Effector memory CD8-positive, alpha-beta T cell (primary cell): ENCODE data around the gene AP3B2.

Source experiments
- ATAC-seq: fragments of 150-1000 bp; cut with Tn5 transposase; replicated peaks from 2 replicates; pipeline ENCODE4 v1.10.0; 2021; ENCODE audit warnings: mild to moderate bottlenecking, moderate library complexity
- DNase-seq, 3 experiments: peaks; one replicate each; pipeline ENCODE4 v3.0.0; 2021
- H3K27ac Mint-ChIP-seq, 2 donors: one replicate each; pipeline ENCODE4 v1.8.0; 2022; ENCODE audit warnings: mild to moderate bottlenecking in 2 of 2, mixed read lengths in 2 of 2, moderate library complexity in 2 of 2
- H3K27me3 Mint-ChIP-seq, 2 donors: one replicate each; pipeline ENCODE4 v1.8.0; 2022; ENCODE audit warnings: mixed read lengths in 2 of 2
- H3K36me3 Mint-ChIP-seq: one replicate; pipeline ENCODE4 v1.8.0; 2022; ENCODE audit warnings: mild to moderate bottlenecking, moderate library complexity, mixed read lengths; ENCODE audit not compliant: insufficient read depth
- H3K4me1 Mint-ChIP-seq, 2 donors: one replicate each; pipeline ENCODE4 v1.8.0; 2022; ENCODE audit warnings: low read depth in 2 of 2, mixed read lengths in 2 of 2
- H3K4me3 Mint-ChIP-seq, 2 donors: one replicate each; pipeline ENCODE4 v1.8.0; 2022; ENCODE audit warnings: mild to moderate bottlenecking in 2 of 2, mixed read lengths in 2 of 2, moderate library complexity in 2 of 2
- H3K9me3 Mint-ChIP-seq, 2 donors: one replicate each; pipeline ENCODE4 v1.8.0; 2022; ENCODE audit warnings: mixed read lengths in 2 of 2

The AP3B2 gene

DNA sequence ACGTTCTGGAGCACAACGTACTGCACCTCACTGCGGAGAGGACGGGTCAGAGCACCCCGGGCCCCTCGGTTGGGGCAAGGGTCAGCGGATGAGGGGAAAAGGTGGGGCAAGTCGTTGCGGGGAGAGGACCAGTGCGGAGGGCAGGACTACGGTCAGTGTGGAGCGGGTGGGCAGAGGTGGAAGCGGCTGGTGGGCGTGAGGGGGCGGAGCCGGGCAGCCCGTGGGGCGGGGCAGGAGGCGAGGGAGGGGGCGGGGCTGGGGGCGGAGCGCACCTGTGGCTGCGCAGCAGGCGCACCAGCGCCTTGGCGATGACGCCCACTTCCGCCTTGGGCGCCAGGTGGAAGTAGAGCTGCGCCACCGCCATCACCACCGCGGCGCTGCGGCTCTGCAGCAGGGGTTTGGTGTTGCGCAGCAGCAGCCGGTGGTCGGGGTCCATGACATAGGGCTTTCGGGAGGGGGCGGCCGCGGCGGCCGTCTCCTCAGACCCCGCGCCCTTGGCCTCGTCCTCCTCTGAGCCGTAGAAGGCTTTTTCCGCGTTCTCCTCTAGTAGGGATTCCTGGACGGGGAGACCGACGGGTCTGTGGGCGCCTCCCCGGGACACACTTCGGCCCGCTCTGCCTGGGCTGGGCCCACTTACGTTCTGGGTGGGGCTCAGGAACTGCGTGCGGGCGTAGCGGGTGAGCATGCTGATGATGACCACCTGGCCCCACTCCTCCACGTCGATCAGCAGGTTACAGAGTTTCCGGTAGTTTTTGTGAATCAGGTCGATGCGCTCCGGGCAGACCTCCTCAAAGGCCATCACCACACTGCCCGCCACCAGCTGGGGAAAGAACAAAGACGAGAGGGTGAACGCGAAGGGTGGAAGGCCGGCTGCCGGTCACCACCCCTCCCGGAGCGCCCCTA lies 29.2 kb downstream of the AP3B2 start:
- peak overlapping the region; percentile 87 to 92 for H3K4me3 Mint-ChIP-seq
- ATAC-seq (peak; percentile 97), DNase-seq (peak; percentile 57 to 63 (median 61))
- peaks cover 9 to 15% of the 10 kb centered on the region in 2 donors for H3K4me1 Mint-ChIP-seq
- H3K9me3 Mint-ChIP-seq: no peaks in the 10 kb centered on the region
- peaks cover 0 to 23% of the 10 kb centered on the region in 2 donors for H3K27me3 Mint-ChIP-seq
- H3K36me3 Mint-ChIP-seq: peaks cover 11% of the 10 kb centered on the region
- H3K27ac Mint-ChIP-seq: peak overlapping the region; percentile 88 to 93

- Mint-ChIP-seq H3K27ac (no peak overlapping the region), H3K4me1 (peaks cover 9 to 15% of the 10 kb centered on the region in 2 donors), H3K36me3 (peaks cover 11% of the 10 kb centered on the region), H3K4me3 (peak overlapping the region; percentile 87 to 92), H3K9me3 (no peaks in the 10 kb centered on the region), H3K27me3 (peaks cover 0 to 17% of the 10 kb centered on the region in 2 donors)
- ATAC-seq (no peak), DNase-seq (peak in 1 of 3 experiments; percentile 4)
These were observed 30.0 kb downstream of the AP3B2 start for GRCh38 chr15:82679626-82680199.

DNA sequence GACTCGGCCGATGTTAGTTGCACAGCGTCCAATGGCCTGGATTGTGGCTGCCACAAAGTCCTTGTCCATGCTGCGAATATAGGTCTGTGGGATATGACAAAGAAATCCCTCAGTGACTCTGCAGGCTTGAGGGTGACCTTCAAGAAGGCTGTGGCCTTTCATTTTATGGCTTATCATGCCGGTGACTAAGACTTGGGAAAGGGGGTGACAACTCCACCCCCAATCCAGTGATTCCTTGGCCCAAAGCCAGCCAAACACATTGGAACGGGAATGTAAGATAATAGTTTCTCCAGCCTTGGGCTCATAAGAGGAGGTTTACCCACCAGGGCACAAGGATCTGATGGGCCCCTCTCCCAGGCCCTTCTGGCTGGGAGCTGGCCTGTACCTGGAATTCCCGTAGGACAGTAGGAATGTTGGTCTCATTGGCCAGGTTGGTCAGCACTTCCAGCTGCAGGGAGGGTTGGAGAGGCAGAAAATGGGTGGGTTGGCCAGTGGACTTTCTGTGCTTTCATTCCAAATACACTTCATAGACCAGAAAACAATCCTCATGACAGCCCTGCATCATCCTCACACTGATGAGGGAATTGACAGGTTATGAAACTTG lies 31.9 kb downstream of the AP3B2 start:
- Mint-ChIP-seq H3K4me1 (peaks cover 9 to 15% of the 10 kb centered on the region in 2 donors), H3K27ac (no peak overlapping the region), H3K27me3 (peaks cover 0 to 10% of the 10 kb centered on the region in 2 donors), H3K4me3 (no peak overlapping the region), H3K9me3 (no peaks in the 10 kb centered on the region), H3K36me3 (peaks cover 11% of the 10 kb centered on the region)
- DNase-seq: no peak
- no peak for ATAC-seq

- ATAC-seq: no peak
- DNase-seq: no peak
- no peaks in the 10 kb centered on the region for H3K9me3 Mint-ChIP-seq
- peaks cover 4% of the 10 kb centered on the region for H3K36me3 Mint-ChIP-seq
- H3K27me3 Mint-ChIP-seq: no peaks in the 10 kb centered on the region
- H3K4me3 Mint-ChIP-seq: no peak overlapping the region
- H3K4me1 Mint-ChIP-seq: peaks cover under 1 to 3% of the 10 kb centered on the region in 2 donors
- no peak overlapping the region for H3K27ac Mint-ChIP-seq
These were observed 34.8 kb downstream of the AP3B2 start for GRCh38 chr15:82674873-82675272.

- no peak overlapping the region for H3K27ac Mint-ChIP-seq
- ATAC-seq: no peak
- H3K4me3 Mint-ChIP-seq: no peak overlapping the region
- H3K9me3 Mint-ChIP-seq: no peaks in the 10 kb centered on the region
- peaks cover 28 to 33% of the 10 kb centered on the region in 2 donors for H3K27me3 Mint-ChIP-seq
- H3K36me3 Mint-ChIP-seq: no peaks in the 10 kb centered on the region
- DNase-seq: no peak
- H3K4me1 Mint-ChIP-seq: no peaks in the 10 kb centered on the region
These were observed 39.0 kb downstream of the AP3B2 start for GRCh38 chr15:82670699-82671098.

GRCh38 chr15:82666606-82667005 lies 43.1 kb downstream of the AP3B2 start:
- Mint-ChIP-seq H3K36me3 (no peaks in the 10 kb centered on the region), H3K4me3 (no peak overlapping the region), H3K9me3 (no peaks in the 10 kb centered on the region), H3K27ac (no peak overlapping the region), H3K27me3 (peaks cover 55 to 74% of the 10 kb centered on the region in 2 donors), H3K4me1 (no peaks in the 10 kb centered on the region)
- ATAC-seq (no peak), DNase-seq (no peak)

- ATAC-seq (no peak), DNase-seq (no peak)
- H3K27me3 Mint-ChIP-seq: peaks cover 70 to 99% of the 10 kb centered on the region in 2 donors
- H3K36me3 Mint-ChIP-seq: no peaks in the 10 kb centered on the region
- H3K27ac Mint-ChIP-seq: no peak overlapping the region
- no peaks in the 10 kb centered on the region for H3K9me3 Mint-ChIP-seq
- H3K4me3 Mint-ChIP-seq: no peak overlapping the region
- H3K4me1 Mint-ChIP-seq: no peaks in the 10 kb centered on the region
These were observed 45.7 kb downstream of the AP3B2 start for GRCh38 chr15:82664021-82664420.

GRCh38 chr15:82663186-82663600 lies 46.5 kb downstream of the AP3B2 start:
- Mint-ChIP-seq H3K27ac (no peak overlapping the region), H3K9me3 (no peaks in the 10 kb centered on the region), H3K4me3 (no peak overlapping the region), H3K27me3 (peaks cover 64 to 95% of the 10 kb centered on the region in 2 donors), H3K4me1 (no peaks in the 10 kb centered on the region), H3K36me3 (no peaks in the 10 kb centered on the region)
- peak in 2 of 3 experiments; percentile 19 to 27 for DNase-seq
- no peak for ATAC-seq

- H3K4me1 Mint-ChIP-seq: no peaks in the 10 kb centered on the region
- no peak overlapping the region for H3K4me3 Mint-ChIP-seq
- no peaks in the 10 kb centered on the region for H3K36me3 Mint-ChIP-seq
- H3K27ac Mint-ChIP-seq: no peak overlapping the region
- DNase-seq (no peak), ATAC-seq (no peak)
- no peaks in the 10 kb centered on the region for H3K9me3 Mint-ChIP-seq
- peaks cover 61 to 90% of the 10 kb centered on the region in 2 donors for H3K27me3 Mint-ChIP-seq
These were observed 47.0 kb downstream of the AP3B2 start for GRCh38 chr15:82662641-82663040.

- Mint-ChIP-seq H3K4me3 (no peak overlapping the region), H3K4me1 (no peaks in the 10 kb centered on the region), H3K36me3 (no peaks in the 10 kb centered on the region), H3K9me3 (no peaks in the 10 kb centered on the region), H3K27me3 (peaks cover 54 to 87% of the 10 kb centered on the region in 2 donors), H3K27ac (no peak overlapping the region)
- no peak for ATAC-seq
- DNase-seq: no peak
These were observed 49.3 kb downstream of the AP3B2 start for GRCh38 chr15:82660378-82660777.

DNA sequence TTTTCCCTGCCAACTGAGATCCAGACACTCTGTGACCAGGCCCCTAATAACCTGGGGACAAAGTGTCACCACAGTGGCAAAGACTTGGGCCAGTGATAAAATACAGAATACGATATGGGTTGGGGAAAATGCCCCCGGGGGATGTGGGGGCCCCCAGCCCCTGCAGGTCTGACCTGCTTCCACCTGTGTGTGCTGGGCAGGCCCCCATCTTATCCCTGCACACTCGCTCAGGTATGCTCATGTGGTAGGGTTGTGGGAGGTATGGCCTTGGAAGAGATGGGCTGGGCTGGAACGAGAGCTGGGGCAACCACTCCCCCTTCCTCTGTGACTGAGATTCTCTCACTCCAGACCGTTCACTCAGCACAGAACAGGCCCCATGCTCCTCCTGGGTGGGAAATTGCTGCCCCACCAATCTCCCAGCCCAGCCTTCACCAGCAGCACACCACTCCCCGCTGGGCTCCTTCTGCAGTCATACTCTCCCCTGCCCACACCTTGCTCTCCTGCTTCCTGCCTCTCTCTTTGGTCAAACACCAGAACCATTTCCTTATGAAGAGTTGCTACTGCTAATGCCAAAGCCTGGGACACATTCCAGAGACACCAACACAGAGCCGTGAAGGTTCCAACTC lies 52.9 kb downstream of the AP3B2 start:
- no peak for ATAC-seq
- no peaks in the 10 kb centered on the region for H3K36me3 Mint-ChIP-seq
- H3K9me3 Mint-ChIP-seq: no peaks in the 10 kb centered on the region

DNA sequence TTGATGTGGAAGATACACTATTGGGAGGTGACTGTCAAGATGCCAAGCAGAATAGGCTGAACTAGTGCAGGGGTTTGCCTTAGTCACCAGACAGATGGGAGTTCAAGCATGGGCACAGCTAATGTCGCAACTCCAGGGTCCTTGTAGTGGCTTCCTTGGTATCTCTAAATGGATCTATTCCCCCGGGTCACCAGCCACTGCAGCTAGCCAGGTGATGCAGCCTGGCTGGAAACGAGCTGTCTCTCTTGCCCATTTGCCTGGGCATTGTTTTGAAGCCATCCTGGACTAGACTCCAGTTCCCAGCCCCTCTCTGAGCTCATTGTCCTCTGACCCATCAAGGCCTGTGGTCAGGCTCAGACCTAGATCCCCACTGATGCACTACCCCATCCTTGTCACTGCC lies 54.1 kb downstream of the AP3B2 start:
- Mint-ChIP-seq H3K27me3 (peaks cover 52 to 86% of the 10 kb centered on the region in 2 donors), H3K27ac (no peak overlapping the region), H3K9me3 (no peaks in the 10 kb centered on the region), H3K36me3 (no peaks in the 10 kb centered on the region), H3K4me1 (no peaks in the 10 kb centered on the region), H3K4me3 (no peak overlapping the region)
- ATAC-seq (no peak), DNase-seq (no peak)

More for the DNA sequence above, 52.9 kb downstream of the AP3B2 start:
- Mint-ChIP-seq H3K4me1 (no peaks in the 10 kb centered on the region), H3K4me3 (no peak overlapping the region), H3K27ac (no peak overlapping the region), H3K27me3 (peaks cover 56 to 87% of the 10 kb centered on the region in 2 donors)
- no peak for DNase-seq

DNA sequence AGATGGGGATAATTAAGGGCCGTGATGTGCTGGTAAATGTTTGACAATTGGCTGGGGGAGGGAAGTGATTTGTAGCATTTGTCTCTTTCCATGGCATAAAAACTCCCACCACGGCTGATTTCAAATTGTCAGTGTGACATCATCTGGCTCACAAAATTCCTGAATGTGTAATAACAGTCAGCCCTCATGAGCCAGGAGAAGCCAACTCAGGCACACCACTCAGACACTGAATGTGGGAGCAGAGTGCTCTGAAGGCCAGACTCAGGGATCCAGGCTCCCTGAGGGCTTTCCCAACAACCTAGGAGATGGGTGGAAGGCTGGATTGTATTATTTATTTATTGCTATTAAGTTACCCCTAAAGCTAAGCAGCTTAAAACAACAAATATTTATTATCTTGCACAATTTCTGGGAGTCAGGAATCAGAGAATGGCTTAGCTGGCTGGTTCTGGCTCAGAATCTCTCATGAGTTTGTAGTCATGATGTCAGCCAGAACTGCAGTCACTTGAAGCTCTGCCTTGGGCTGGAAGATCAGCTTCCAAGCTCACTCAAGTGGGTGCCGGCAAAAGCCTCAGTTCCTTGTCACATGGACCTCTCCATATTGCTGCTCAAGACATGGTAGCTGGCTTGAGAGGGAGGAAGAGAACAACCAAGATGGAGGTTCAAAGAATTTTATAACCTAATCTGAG lies 56.0 kb downstream of the AP3B2 start:
- no peak for ATAC-seq
- DNase-seq: no peak
- Mint-ChIP-seq H3K36me3 (no peaks in the 10 kb centered on the region), H3K4me1 (no peaks in the 10 kb centered on the region), H3K4me3 (no peak overlapping the region), H3K27ac (no peak overlapping the region), H3K9me3 (no peaks in the 10 kb centered on the region), H3K27me3 (peaks cover 57 to 86% of the 10 kb centered on the region in 2 donors)
